DOHH2 (cell line): ENCODE results near the gene CYP4B1.

Experiments used
- H3F3A ChIP-seq: fragments of 200-600 bp; sonication (generic), shearing (Covaris generic); 2 replicates; pipeline ENCODE4 v1.6.0; 2016; ENCODE audit warnings: antibody characterized with exemption, mild to moderate bottlenecking; ENCODE audit not compliant: control insufficient read depth, insufficient read depth
- H3K27ac ChIP-seq: fragments of 200-600 bp; sonication (generic); 2 replicates; pipeline ENCODE4 v1.5.1; 2014; ENCODE audit warnings: low read depth, mild to moderate bottlenecking, low read length, moderate library complexity
- H3K27me3 ChIP-seq: fragments of 200-600 bp; sonication (generic); 2 replicates; pipeline ENCODE4 v1.6.1; 2014; ENCODE audit warnings: mild to moderate bottlenecking, low read length, mixed read lengths; ENCODE audit not compliant: control insufficient read depth
- H3K36me3 ChIP-seq: fragments of 200-600 bp; sonication (generic); 2 replicates; pipeline ENCODE4 v1.6.1; 2014; ENCODE audit warnings: mild to moderate bottlenecking, low read length, moderate library complexity, mixed read lengths; ENCODE audit not compliant: control insufficient read depth
- H3K4me1 ChIP-seq: fragments of 200-600 bp; sonication (generic); 2 replicates; pipeline ENCODE4 v1.6.1; 2014; ENCODE audit warnings: mild to moderate bottlenecking, low read length, mixed read lengths; ENCODE audit not compliant: control insufficient read depth
- H3K4me2 ChIP-seq: fragments of 200-600 bp; sonication (generic); 2 replicates; pipeline ENCODE4 v1.6.0; 2014; ENCODE audit warnings: mild to moderate bottlenecking, low read length, moderate library complexity
- H3K4me3 ChIP-seq: fragments of 200-600 bp; sonication (generic); 2 replicates; pipeline ENCODE4 v1.5.1; 2014; ENCODE audit warnings: mild to moderate bottlenecking, low read length, mixed read lengths
- H3K79me2 ChIP-seq: fragments of 200-600 bp; sonication (generic); 2 replicates; pipeline ENCODE4 v1.6.1; 2014; ENCODE audit warnings: mild to moderate bottlenecking, low read length, mixed read lengths; ENCODE audit not compliant: control insufficient read depth
- H3K9me2 ChIP-seq: fragments of 200-600 bp; sonication (generic); replicated peaks from 2 replicates; pipeline ENCODE4 v1.6.1; 2014; ENCODE audit warnings: mild to moderate bottlenecking, low read length, mixed read lengths; ENCODE audit not compliant: control insufficient read depth
- H3K9me3 ChIP-seq: fragments of 200-600 bp; sonication (generic); 2 replicates; pipeline ENCODE4 v1.6.1; 2014; ENCODE audit warnings: antibody characterized with exemption, low read length, mixed read lengths; ENCODE audit not compliant: control insufficient read depth, insufficient read depth
- H4K20me1 ChIP-seq: fragments of 200-600 bp; sonication (generic); 2 replicates; pipeline ENCODE4 v1.6.0; 2014; ENCODE audit warnings: low read depth, mild to moderate bottlenecking, antibody characterized with exemption, low read length, moderate library complexity; ENCODE audit not compliant: control insufficient read depth, insufficient read depth
- CTCF ChIP-seq: fragments of 200-600 bp; sonication (generic); IDR thresholded peaks from one replicate; pipeline ENCODE4 v1.5.1; 2014; ENCODE audit warnings: antibody characterized with exemption, mild to moderate bottlenecking, low read depth, low read length; ENCODE audit not compliant: poor library complexity, severe bottlenecking
- EZH2phosphoT487 ChIP-seq: fragments of 200-600 bp; sonication (generic); IDR thresholded peaks from 2 replicates; pipeline ENCODE4 v1.6.1; 2017; ENCODE audit warnings: borderline replicate concordance, mild to moderate bottlenecking, antibody characterized with exemption, low read length, moderate library complexity, mixed read lengths

The CYP4B1 gene

GRCh38 chr1:46817814-46818213, 19.0 kb downstream of the CYP4B1 start:
- no peaks in the 10 kb centered on the region for H3K36me3 ChIP-seq
- no peaks in the 10 kb centered on the region for H3K79me2 ChIP-seq
- H4K20me1 ChIP-seq: no peaks in the 10 kb centered on the region
- no peak overlapping the region for H3K27ac ChIP-seq
- no peaks in the 10 kb centered on the region for H3K27me3 ChIP-seq
- H3K4me2 ChIP-seq: no peak overlapping the region
- H3K4me3 ChIP-seq: no peak overlapping the region
- no peaks in the 10 kb centered on the region for H3F3A ChIP-seq
- no peaks in the 10 kb centered on the region for H3K9me2 ChIP-seq
- TF ChIP-seq CTCF (no peak), EZH2phosphoT487 (no peak)
- no peaks in the 10 kb centered on the region for H3K9me3 ChIP-seq
- no peaks in the 10 kb centered on the region for H3K4me1 ChIP-seq

- TF ChIP-seq CTCF: no peak
- no peak for TF ChIP-seq EZH2phosphoT487
- H4K20me1 ChIP-seq: no peaks in the 10 kb centered on the region
These were observed 19.7 kb downstream of the CYP4B1 start for GRCh38 chr1:46818591-46818990.

GRCh38 chr1:46819335-46819734, 20.5 kb downstream of the CYP4B1 start:
- no peak overlapping the region for H3K4me3 ChIP-seq
- H3K9me2 ChIP-seq: no peaks in the 10 kb centered on the region
- no peaks in the 10 kb centered on the region for H4K20me1 ChIP-seq
- no peak for TF ChIP-seq EZH2phosphoT487
- no peak for TF ChIP-seq CTCF
- no peaks in the 10 kb centered on the region for H3K9me3 ChIP-seq
- H3K4me1 ChIP-seq: no peaks in the 10 kb centered on the region
- no peaks in the 10 kb centered on the region for H3K79me2 ChIP-seq
- no peaks in the 10 kb centered on the region for H3K27me3 ChIP-seq
- H3K27ac ChIP-seq: no peak overlapping the region
- H3K4me2 ChIP-seq: no peak overlapping the region
- no peaks in the 10 kb centered on the region for H3K36me3 ChIP-seq
- H3F3A ChIP-seq: no peaks in the 10 kb centered on the region

More at GRCh38 chr1:46818591-46818990, 19.7 kb downstream of the CYP4B1 start:
- H3K27ac ChIP-seq: no peak overlapping the region
- H3K27me3 ChIP-seq: no peaks in the 10 kb centered on the region
- no peaks in the 10 kb centered on the region for H3F3A ChIP-seq
- H3K36me3 ChIP-seq: no peaks in the 10 kb centered on the region
- no peaks in the 10 kb centered on the region for H3K9me2 ChIP-seq
- no peaks in the 10 kb centered on the region for H3K4me1 ChIP-seq
- no peak overlapping the region for H3K4me3 ChIP-seq
- H3K9me3 ChIP-seq: no peaks in the 10 kb centered on the region
- H3K4me2 ChIP-seq: no peak overlapping the region
- H3K79me2 ChIP-seq: no peaks in the 10 kb centered on the region

GRCh38 chr1:46820076-46820475, 21.2 kb downstream of the CYP4B1 start:
- no peaks in the 10 kb centered on the region for H3K36me3 ChIP-seq
- no peaks in the 10 kb centered on the region for H3K4me1 ChIP-seq
- no peaks in the 10 kb centered on the region for H4K20me1 ChIP-seq
- no peak overlapping the region for H3K4me3 ChIP-seq
- no peak overlapping the region for H3K4me2 ChIP-seq
- no peak overlapping the region for H3K27ac ChIP-seq
- TF ChIP-seq EZH2phosphoT487 (no peak), CTCF (no peak)
- no peaks in the 10 kb centered on the region for H3K79me2 ChIP-seq
- no peaks in the 10 kb centered on the region for H3K27me3 ChIP-seq
- H3K9me2 ChIP-seq: no peaks in the 10 kb centered on the region
- no peaks in the 10 kb centered on the region for H3F3A ChIP-seq
- H3K9me3 ChIP-seq: no peaks in the 10 kb centered on the region
